Mesenchymal stem cell (in vitro differentiated cells and primary cell): ENCODE measurements around the gene IFITM1.

Experiments used
- DNase-seq: peaks from one replicate; pipeline ENCODE4 v3.0.0-alpha.2; 2013
- H2AFZ ChIP-seq: one replicate; pipeline ENCODE4 v1.6.1; 2013; ENCODE audit warnings: low read depth, mild to moderate bottlenecking, control low read depth, inconsistent platforms, low read length, moderate library complexity
- H2AK5ac ChIP-seq: 2 replicates; pipeline ENCODE4 v1.6.1; 2013; ENCODE audit warnings: low read length, moderate library complexity, mild to moderate bottlenecking, inconsistent platforms; ENCODE audit not compliant: severe bottlenecking
- H2BK120ac ChIP-seq: one replicate; pipeline ENCODE4 v1.6.1; 2013; ENCODE audit warnings: low read depth, mild to moderate bottlenecking, inconsistent platforms, low read length, moderate library complexity
- H2BK12ac ChIP-seq, 2 experiments: one replicate each; pipeline ENCODE4 v1.6.1; 2013; ENCODE audit warnings: inconsistent platforms in 2 of 2, low read length in 2 of 2, mild to moderate bottlenecking in 2 of 2, moderate library complexity in 2 of 2, control low read depth in 1 of 2
- H2BK15ac ChIP-seq: one replicate; pipeline ENCODE4 v1.6.1; 2013; ENCODE audit warnings: mild to moderate bottlenecking, low read depth, inconsistent platforms; ENCODE audit not compliant: poor library complexity, severe bottlenecking
- H2BK5ac ChIP-seq: 2 replicates; pipeline ENCODE4 v1.6.1; 2013; ENCODE audit warnings: low read depth, mild to moderate bottlenecking, low read length, control low read depth, inconsistent platforms; ENCODE audit not compliant: poor library complexity, severe bottlenecking
- H3K14ac ChIP-seq, 2 experiments: one replicate each; pipeline ENCODE4 v1.6.1; 2013; ENCODE audit warnings: inconsistent platforms in 2 of 2, low read length in 2 of 2, control low read depth in 1 of 2, mild to moderate bottlenecking in 1 of 2, moderate library complexity in 1 of 2
- H3K18ac ChIP-seq, 2 experiments: one replicate each; pipeline ENCODE4 v1.6.1; 2013; ENCODE audit warnings: inconsistent platforms in 2 of 2, low read length in 2 of 2, control low read depth in 1 of 2, low read depth in 1 of 2, mild to moderate bottlenecking in 1 of 2
- H3K23ac ChIP-seq, 2 experiments: one replicate each; pipeline ENCODE4 v1.6.1; 2013; ENCODE audit warnings: inconsistent platforms in 2 of 2, low read length in 2 of 2, mild to moderate bottlenecking in 2 of 2, moderate library complexity in 2 of 2, control low read depth in 1 of 2
- H3K27ac ChIP-seq: 2 replicates; pipeline ENCODE4 v1.5.1; 2013; ENCODE audit warnings: mild to moderate bottlenecking, moderate library complexity, low read length, control low read depth, inconsistent platforms; ENCODE audit not compliant: poor library complexity, severe bottlenecking
- H3K27me3 ChIP-seq, 2 experiments: 2 replicates each; pipeline versions ENCODE4 v1.6.1 to v1.7.0; 2013; ENCODE audit warnings: low read length in 2 of 2, mild to moderate bottlenecking in 2 of 2, moderate library complexity in 2 of 2, control low read depth in 1 of 2, inconsistent platforms in 1 of 2; ENCODE audit not compliant: control insufficient read depth in 1 of 2, insufficient read depth in 1 of 2
- H3K36me3 ChIP-seq, 2 experiments: 2 replicates each; pipeline versions ENCODE4 v1.6.1 to v1.7.0; 2013; ENCODE audit warnings: low read length in 2 of 2, control low read depth in 1 of 2, inconsistent platforms in 1 of 2, low read depth in 1 of 2, mild to moderate bottlenecking in 1 of 2; ENCODE audit not compliant: insufficient read depth in 2 of 2, control insufficient read depth in 1 of 2
- H3K4ac ChIP-seq, 2 experiments: one replicate each; pipeline ENCODE4 v1.6.1; 2013; ENCODE audit warnings: inconsistent platforms in 2 of 2, low read length in 2 of 2, mild to moderate bottlenecking in 2 of 2, moderate library complexity in 2 of 2, control low read depth in 1 of 2, low read depth in 1 of 2
- H3K4me1 ChIP-seq: 2 replicates; pipeline ENCODE4 v1.6.1; 2013; ENCODE audit warnings: low read depth, low read length, control low read depth; ENCODE audit not compliant: control insufficient read depth, insufficient read depth
- H3K4me2 ChIP-seq: 2 replicates; pipeline ENCODE4 v1.6.1; 2013; ENCODE audit warnings: low read length, mild to moderate bottlenecking, inconsistent platforms; ENCODE audit not compliant: poor library complexity, severe bottlenecking
- H3K4me3 ChIP-seq, 2 experiments: 2 replicates each; pipeline versions ENCODE4 v1.5.1 to v1.7.0; 2013; ENCODE audit warnings: low read length in 2 of 2, mild to moderate bottlenecking in 2 of 2, control low read depth in 1 of 2, low read depth in 1 of 2; ENCODE audit not compliant: insufficient read depth in 1 of 2
- H3K79me1 ChIP-seq: replicated peaks from 2 replicates; pipeline ENCODE4 v1.6.1; 2013; ENCODE audit warnings: mild to moderate bottlenecking, control low read depth, low read length, inconsistent platforms; ENCODE audit not compliant: poor library complexity, severe bottlenecking
- H3K9ac ChIP-seq: 2 replicates; pipeline ENCODE4 v1.7.0; 2013; ENCODE audit warnings: mild to moderate bottlenecking, low read length, moderate library complexity
- H3K9me3 ChIP-seq: 2 replicates; pipeline ENCODE4 v1.7.0; 2013; ENCODE audit warnings: mild to moderate bottlenecking, low read length; ENCODE audit not compliant: control insufficient read depth
- H4K8ac ChIP-seq: one replicate; pipeline ENCODE4 v1.6.1; 2013; ENCODE audit warnings: inconsistent platforms, mild to moderate bottlenecking, low read length, moderate library complexity
- H4K91ac ChIP-seq: one replicate; pipeline ENCODE4 v1.6.1; 2013; ENCODE audit warnings: mild to moderate bottlenecking, low read length, inconsistent platforms
- WGBS: methylation state at CpG from one replicate; pipeline ENCODE4 v1.1.7; 2013; ENCODE audit warnings: mixed read lengths; 5-methylcytosine and 5-hydroxymethylcytosine counted together

The IFITM1 gene

GRCh38 chr11:292211-293121 is 21.4 kb upstream of the IFITM1 start:
- Histone ChIP-seq H3K27me3 (peaks cover 6 to 34% of the 10 kb centered on the region in 2 experiments), H2BK15ac (no peak overlapping the region), H2AFZ (no peak overlapping the region), H3K27ac (no peak overlapping the region), H3K18ac (no peak overlapping the region), H3K4me1 (peaks cover 39% of the 10 kb centered on the region), H3K36me3 (peaks cover 0 to 59% of the 10 kb centered on the region in 2 experiments), H2BK5ac (no peak overlapping the region), H2BK12ac (no peak overlapping the region), H3K79me1 (peaks cover 9% of the 10 kb centered on the region), H3K4ac (no peak overlapping the region), H3K9me3 (no peaks in the 10 kb centered on the region), H3K4me2 (no peak overlapping the region), H3K9ac (no peak overlapping the region), H4K8ac (no peak overlapping the region), H3K4me3 (no peak overlapping the region), H2AK5ac (no peak overlapping the region), H2BK120ac (no peak overlapping the region), H4K91ac (no peak overlapping the region), H3K14ac (no peak overlapping the region), H3K23ac (no peak overlapping the region)
- WGBS, result 97% methylated on average over 29 of the region's 29 CpGs
- DNase-seq, result no peak

GRCh38 chr11:293271-293851 is 20.5 kb upstream of the IFITM1 start:
- no peak overlapping the region for H3K4me2 ChIP-seq
- peaks cover 9% of the 10 kb centered on the region for H3K79me1 ChIP-seq
- no peaks in the 10 kb centered on the region for H3K9me3 ChIP-seq
- no peak overlapping the region for H3K23ac ChIP-seq
- no peak overlapping the region for H4K91ac ChIP-seq
- H2AK5ac ChIP-seq, result no peak overlapping the region
- H3K4me1 ChIP-seq, result peaks cover 34% of the 10 kb centered on the region
- H3K4ac ChIP-seq, result no peak overlapping the region
- no peak overlapping the region for H3K9ac ChIP-seq
- no peak overlapping the region for H2BK12ac ChIP-seq
- H4K8ac ChIP-seq, result no peak overlapping the region
- H2BK120ac ChIP-seq, result no peak overlapping the region
- peaks cover 0 to 59% of the 10 kb centered on the region in 2 experiments for H3K36me3 ChIP-seq
- no peak for DNase-seq
- H2BK15ac ChIP-seq, result no peak overlapping the region
- H3K27me3 ChIP-seq, result peaks cover 0 to 30% of the 10 kb centered on the region in 2 experiments
- WGBS, result 84% methylated on average over 17 of the region's 18 CpGs
- H3K14ac ChIP-seq, result no peak overlapping the region
- H2AFZ ChIP-seq, result no peak overlapping the region
- H3K4me3 ChIP-seq, result no peak overlapping the region
- no peak overlapping the region for H2BK5ac ChIP-seq
- no peak overlapping the region for H3K27ac ChIP-seq
- no peak overlapping the region for H3K18ac ChIP-seq

- 94% methylated on average over 27 of the region's 27 CpGs for WGBS
Observed at GRCh38 chr11:293852-294661, 19.8 kb upstream of the IFITM1 start.

GRCh38 chr11:294780-295179 is 19.1 kb upstream of the IFITM1 start:
- Histone ChIP-seq H3K14ac (no peak overlapping the region), H3K27me3 (peaks cover 0 to 40% of the 10 kb centered on the region in 2 experiments), H3K36me3 (peaks cover 0 to 59% of the 10 kb centered on the region in 2 experiments), H2BK15ac (no peak overlapping the region), H2AK5ac (no peak overlapping the region), H4K91ac (no peak overlapping the region), H3K4me1 (peaks cover 28% of the 10 kb centered on the region), H2BK5ac (no peak overlapping the region), H3K23ac (no peak overlapping the region), H4K8ac (no peak overlapping the region), H3K9ac (no peak overlapping the region), H3K4me2 (no peak overlapping the region), H2AFZ (no peak overlapping the region), H3K4me3 (no peak overlapping the region), H3K4ac (no peak overlapping the region), H2BK12ac (no peak overlapping the region), H3K9me3 (no peaks in the 10 kb centered on the region), H2BK120ac (no peak overlapping the region), H3K79me1 (peaks cover 6% of the 10 kb centered on the region), H3K18ac (no peak overlapping the region), H3K27ac (no peak overlapping the region)
- DNase-seq, result no peak
- 98% methylated on average over 16 of the region's 16 CpGs for WGBS

More at GRCh38 chr11:293852-294661, 19.8 kb upstream of the IFITM1 start:
- Histone ChIP-seq H2BK5ac (no peak overlapping the region), H3K18ac (no peak overlapping the region), H2AK5ac (no peak overlapping the region), H4K91ac (no peak overlapping the region), H3K14ac (no peak overlapping the region), H2BK120ac (no peak overlapping the region), H3K4me1 (peaks cover 33% of the 10 kb centered on the region), H2BK15ac (no peak overlapping the region), H3K23ac (no peak overlapping the region), H3K4ac (no peak overlapping the region), H3K27ac (no peak overlapping the region), H3K79me1 (peaks cover 9% of the 10 kb centered on the region), H3K36me3 (peaks cover 0 to 59% of the 10 kb centered on the region in 2 experiments), H3K9me3 (no peaks in the 10 kb centered on the region), H3K4me2 (no peak overlapping the region), H2BK12ac (no peak overlapping the region), H2AFZ (no peak overlapping the region), H3K9ac (no peak overlapping the region), H3K27me3 (peaks cover 0 to 35% of the 10 kb centered on the region in 2 experiments), H3K4me3 (no peak overlapping the region), H4K8ac (no peak overlapping the region)
- DNase-seq, result no peak
